Activated T-helper 1 cell treated with anti-CD3 and anti-CD28 coated beads, Interleukin-2, amount 50 U/mL, for 16 hours (primary cell): ENCODE measurements around the gene CCT8L2.
A peak's percentile ranks its signal among the peaks of the same experiment; 100 is the strongest.
"Not testable (repeated sequence)": the region's sequence is repeated elsewhere in the genome, so short reads cannot be mapped to it uniquely, and the experiment has no call there.

ENCODE experiments used
- DNase-seq, 2 donors: peaks; one replicate each; pipeline ENCODE4 v3.0.0-alpha.2; 2020; ENCODE audit warnings: low read depth in 1 of 2, low spot score in 1 of 2

The CCT8L2 gene, protein sequence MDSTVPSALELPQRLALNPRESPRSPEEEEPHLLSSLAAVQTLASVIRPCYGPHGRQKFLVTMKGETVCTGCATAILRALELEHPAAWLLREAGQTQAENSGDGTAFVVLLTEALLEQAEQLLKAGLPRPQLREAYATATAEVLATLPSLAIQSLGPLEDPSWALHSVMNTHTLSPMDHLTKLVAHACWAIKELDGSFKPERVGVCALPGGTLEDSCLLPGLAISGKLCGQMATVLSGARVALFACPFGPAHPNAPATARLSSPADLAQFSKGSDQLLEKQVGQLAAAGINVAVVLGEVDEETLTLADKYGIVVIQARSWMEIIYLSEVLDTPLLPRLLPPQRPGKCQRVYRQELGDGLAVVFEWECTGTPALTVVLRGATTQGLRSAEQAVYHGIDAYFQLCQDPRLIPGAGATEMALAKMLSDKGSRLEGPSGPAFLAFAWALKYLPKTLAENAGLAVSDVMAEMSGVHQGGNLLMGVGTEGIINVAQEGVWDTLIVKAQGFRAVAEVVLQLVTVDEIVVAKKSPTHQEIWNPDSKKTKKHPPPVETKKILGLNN

DNA sequence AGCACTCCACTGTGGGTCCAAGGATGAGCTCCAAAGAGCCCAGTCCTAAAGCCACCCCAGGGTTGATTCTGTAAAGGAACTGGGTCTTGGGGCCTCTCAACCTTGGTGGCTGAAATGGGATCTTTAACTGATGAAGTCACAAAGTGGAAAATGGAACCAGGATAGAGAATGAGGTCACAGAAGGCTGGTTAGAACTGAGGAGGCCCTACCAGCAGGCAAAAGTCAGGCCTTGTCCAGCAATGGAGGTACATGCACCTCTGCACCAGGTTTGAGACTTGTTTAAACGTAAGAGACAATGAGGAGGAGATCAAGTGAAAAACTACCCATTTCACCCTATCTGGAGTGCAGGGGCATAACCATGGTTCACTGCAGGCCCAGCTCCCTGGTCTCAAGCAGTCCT lies at the start of gene CCT8L2:
TSS of gene CCT8L2 (minus strand) at position 101 of the 400 bp plus-strand sequence. CDS start 260 bp downstream, outside the sequence.
- DNase-seq, result not testable (repeated sequence)

DNA sequence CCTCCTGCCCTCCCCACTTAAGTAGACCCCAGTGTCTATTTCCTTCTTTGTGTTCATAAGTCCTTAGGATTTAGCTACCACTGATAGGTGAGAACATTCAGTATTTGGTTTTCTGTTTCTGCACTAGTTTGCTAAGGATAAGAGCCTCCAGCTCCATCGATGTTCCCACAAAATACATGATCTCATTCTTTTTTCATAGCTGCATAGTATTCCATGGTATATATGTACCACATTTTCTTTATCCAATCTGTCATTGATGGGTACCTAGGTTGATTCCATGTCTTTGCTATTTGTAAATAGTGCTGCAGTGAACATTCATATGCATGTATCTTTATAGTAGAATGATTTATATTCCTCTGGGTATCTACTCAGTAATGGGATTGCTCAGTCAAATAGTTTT lies 42.8 kb upstream of the CCT8L2 start:
- DNase-seq, result not testable (repeated sequence)

DNA sequence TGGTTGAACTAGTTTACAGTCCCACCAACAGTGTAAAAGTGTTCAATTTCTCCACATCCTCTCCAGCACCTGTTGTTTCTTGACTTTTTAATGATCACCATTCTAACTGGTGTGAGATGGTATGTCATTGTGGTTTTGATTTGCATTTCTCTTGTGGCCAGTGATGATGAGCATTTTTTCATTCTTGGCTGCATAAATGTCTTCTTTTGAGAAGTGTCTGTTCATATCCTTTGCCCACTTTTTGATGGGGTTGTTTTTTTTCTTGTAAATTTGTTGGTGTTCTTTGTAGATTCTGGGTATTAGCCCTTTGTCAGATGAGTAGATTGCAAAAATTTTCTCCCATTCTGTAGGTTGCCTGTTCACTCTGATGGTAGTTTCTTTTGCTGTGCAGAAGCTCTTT lies 41.5 kb upstream of the CCT8L2 start:
- DNase-seq, result not testable (repeated sequence)

DNA sequence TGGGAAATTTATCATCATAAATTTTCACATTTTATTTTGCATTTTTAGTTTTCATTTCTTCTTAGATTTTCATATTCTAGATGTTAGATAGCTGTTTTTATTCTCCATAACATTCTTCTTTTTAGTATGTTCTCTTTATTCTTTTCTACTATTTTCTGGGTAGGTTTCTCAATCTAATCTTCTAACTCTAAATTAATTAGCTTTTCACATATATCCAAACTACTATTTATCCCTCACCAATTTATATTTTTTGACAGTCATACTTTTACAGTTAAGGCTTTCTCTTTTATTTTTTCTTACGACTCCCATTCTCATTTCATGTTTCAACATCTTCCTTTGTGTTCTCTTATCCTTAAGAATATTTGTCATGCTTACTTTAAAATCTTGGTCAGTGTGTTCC lies 35.9 kb upstream of the CCT8L2 start:
- not testable (repeated sequence) for DNase-seq

DNA sequence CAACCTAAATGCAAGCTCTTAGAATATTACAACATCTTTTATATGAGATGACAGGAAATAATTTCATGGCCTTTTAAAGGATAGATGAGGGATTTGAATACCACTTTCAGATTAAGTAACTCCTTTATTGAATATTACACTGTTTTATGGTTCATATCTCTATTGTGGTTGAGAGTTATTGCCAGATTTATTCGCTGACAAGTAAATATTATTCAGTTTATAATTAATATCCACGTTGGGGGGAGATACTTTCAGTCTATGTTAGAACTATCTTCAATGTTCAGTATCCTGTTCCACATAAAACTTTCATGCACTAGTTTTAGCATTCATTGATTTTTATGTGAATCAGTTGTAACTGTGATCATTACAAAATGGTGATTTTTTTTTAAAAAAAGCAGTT lies 32.4 kb upstream of the CCT8L2 start:
- not testable (repeated sequence) for DNase-seq

DNA sequence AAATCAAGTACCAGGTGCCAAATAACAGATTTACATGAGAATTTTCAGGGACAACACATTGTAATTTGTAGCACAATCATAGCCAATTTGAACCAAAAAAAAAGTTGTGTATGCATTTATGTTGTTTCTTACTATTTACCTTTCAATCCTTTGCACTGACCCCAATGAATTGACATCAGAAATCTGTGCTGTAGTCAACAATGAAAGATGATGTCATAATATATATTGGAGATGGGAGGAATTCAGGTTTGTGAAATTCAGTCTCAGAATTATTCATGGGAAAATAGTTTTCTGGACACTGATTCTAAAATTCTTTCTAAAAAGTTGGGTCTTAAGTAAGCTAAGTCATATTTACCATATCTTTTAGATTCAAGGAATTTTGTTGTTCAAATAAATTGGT lies 31.0 kb upstream of the CCT8L2 start:
- not testable (repeated sequence) for DNase-seq

DNA sequence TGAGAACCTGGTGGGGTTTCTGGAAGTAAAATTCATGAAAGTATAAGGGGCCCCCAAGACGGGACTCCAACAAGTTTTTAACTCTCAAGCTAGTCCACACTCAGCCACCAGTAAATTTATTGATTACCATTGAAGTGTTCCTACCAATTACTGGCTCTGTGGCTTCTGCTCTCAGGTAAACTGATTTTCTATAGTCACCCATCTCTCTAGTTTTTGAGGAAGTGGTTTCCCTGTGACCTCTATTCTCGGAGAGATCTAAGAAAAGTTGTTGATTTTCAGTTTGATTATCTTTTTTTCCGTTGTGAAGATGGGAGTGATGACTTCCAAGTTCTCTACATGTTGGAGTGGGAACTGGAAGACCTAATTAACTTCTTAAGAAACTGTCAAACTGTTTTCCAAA lies 24.9 kb upstream of the CCT8L2 start:
- DNase-seq, result not testable (repeated sequence)

DNA sequence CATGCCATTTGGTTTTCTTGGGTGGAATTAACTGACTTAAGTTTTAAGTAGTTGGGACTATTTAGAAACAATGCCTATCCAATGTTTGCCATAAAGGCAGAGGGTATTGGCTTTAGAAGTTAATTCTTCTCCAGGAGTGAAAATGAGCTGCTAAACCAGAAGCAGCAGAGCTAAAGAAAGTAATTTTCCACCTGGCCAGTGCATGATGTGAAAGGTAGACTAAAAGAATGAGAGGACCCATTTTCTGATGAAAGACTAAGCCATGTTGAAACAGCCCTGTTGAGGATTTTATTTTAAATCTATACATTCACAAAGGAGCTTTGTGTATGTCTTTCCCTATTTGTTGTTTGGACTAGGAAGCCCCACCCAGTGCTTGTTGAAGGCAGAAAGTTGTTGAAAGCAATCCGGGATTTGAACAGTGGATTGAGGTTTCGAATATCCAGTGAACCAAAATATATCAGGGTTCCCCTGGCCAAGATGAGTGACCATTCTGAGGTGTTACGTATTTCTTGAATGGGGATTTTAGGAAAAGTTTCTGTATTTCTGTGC lies 23.9 kb upstream of the CCT8L2 start:
- DNase-seq, result not testable (repeated sequence)

DNA sequence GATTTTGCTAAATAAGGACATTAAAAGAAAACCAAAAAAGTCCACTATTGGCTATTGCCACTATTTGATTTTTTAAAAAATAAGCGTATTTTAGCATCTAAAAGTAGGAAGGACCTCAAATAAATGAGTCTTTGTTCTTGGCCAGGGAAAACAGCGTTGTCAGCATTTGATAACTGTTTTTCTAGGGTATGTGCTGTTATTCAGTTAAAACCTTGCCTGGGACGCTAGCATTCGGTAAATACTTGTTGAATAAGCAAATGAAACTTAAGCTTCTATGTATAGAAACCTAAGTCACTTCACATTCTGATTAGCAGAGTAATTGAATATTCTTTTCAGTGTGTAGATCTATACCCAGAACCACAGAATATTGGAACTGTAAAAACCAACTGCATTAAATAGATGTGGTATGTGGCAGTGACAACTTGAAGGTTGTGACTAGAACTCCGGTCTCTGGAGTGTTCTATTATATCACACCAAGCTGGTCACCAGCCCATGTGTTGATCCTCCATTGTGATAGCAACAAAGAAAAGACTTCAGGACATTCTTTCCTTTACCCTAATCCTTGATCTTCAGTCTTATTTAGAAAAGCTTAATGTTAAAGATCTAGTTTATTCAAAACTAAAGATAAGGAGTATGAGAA lies 23.1 kb upstream of the CCT8L2 start:
- not testable (repeated sequence) for DNase-seq

DNA sequence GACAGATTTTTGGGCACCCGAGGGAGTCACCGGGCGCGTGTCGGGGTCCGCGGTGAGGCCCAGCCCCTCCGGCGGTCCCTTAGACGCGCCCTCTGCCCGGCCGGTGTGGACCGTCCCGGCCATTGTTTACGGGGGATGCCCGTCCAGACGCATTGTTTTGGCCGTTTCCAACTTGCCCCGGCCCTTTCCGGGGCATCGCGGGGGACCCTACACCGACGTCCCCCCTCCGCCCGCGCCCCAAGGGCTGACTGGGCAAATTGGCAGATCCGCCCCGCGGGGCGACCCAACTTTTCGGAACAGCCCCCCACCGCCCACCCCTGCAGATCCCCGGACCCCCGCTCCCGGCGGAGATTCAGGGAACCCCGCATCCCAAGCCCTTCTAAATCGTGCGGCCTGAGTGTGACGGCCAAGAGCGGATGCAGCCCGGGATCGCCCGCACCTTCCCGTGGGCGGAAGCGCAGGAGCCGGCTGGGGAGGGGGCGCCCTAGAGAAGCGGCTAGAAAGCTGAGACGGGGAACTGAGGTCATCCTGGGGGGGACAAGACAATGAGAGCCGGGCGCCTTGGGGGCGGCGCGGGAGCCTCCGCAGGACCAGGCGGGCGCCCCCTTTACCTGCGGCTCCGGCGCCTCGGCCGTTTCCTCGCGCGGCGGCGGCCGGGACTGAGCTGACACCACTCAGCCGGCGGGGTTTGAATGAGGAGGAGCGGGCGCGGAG lies 17.1 kb upstream of the CCT8L2 start:
- DNase-seq, result no peak

DNA sequence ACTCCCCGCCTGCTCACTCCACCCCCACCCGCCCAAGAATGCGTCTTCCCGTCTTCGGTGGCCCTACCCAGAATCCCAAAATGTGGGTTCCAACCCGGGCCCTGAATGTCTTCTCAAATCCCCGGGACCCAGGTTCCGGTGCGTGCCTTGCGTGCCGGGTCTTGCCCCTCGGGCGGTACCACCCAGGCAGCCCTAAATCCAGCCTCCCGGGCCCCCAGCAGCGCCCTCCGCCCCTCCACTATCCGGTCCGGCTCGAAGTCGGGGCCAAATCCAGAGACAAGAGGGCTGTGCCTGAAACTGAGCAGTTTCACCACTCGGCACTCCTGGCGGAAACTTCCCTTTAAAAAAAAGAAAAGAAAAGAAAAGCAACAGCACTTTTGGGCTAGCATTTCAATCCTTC lies 16.3 kb upstream of the CCT8L2 start:
- DNase-seq, result no peak

DNA sequence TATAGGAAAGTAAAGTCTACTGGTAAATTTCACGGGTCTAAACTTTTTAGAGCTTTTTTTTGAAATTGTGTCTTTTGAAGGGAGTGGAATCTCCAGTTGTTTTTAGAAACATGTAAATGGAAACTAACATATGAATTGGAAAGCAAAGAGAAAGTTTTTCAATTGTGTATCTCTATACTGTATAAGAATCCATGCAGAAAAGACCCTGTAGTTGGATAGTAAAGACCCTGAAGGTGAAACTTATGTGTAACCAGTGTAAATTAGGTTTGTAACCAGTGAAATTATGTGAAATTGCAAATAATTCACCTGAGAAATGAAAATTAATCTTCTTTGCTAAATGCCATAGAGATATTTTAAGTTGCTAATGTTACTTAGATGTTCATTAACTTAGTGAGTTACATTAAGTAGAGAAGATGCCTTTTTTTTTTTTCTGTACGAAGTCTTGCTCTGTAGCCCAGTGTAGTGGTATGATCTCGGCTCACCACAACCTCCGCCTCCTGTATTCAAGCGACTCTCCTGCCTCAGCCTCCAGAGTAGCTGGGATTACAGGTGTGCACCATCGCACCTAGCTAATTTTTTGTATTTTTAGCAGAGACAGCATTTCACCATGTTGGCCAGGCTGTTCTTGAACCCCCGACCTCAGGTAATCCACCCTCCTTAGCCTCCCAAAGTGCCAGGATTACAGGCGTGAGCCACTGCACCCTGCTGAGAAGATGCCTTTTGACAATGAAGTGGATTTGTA lies 11.8 kb upstream of the CCT8L2 start:
- DNase-seq, result not testable (repeated sequence)

DNA sequence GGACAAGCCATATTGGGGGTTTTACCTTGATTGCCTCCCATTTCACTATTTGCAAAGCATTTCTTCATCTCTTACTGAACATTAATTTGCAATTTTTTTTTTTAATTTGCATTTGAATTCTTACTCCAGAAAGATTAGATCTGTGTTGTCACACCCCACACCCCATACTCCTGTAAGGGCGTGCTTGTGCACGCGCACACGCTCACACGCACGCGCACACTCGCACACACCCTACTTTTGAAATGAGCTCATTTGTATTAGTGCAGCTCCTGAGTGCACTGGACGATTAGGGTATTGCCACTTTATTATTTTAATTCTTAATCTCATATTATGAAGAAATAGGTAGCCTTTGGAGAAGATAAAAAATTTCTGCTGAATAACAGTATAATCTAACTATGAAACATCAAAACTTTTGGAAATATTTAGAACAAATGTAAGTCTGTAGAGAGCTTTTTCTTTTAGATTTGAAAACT lies 11.2 kb upstream of the CCT8L2 start:
- DNase-seq, result not testable (repeated sequence)

DNA sequence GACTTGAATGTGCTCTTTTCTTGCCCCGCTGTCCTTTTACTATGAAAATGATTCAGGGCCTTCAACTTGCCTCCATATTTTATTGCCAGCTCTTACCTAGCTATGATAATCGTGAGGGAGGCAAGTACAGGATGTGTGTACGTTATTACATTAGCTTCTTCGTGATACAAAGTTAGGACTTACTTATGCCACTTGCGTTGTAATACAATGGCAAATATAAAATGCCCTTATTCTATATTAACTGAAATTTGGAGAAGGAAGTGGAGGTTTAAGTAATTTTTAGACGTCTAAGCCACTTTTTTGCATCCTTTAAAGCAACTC lies 10.8 kb upstream of the CCT8L2 start:
- no peak for DNase-seq

DNA sequence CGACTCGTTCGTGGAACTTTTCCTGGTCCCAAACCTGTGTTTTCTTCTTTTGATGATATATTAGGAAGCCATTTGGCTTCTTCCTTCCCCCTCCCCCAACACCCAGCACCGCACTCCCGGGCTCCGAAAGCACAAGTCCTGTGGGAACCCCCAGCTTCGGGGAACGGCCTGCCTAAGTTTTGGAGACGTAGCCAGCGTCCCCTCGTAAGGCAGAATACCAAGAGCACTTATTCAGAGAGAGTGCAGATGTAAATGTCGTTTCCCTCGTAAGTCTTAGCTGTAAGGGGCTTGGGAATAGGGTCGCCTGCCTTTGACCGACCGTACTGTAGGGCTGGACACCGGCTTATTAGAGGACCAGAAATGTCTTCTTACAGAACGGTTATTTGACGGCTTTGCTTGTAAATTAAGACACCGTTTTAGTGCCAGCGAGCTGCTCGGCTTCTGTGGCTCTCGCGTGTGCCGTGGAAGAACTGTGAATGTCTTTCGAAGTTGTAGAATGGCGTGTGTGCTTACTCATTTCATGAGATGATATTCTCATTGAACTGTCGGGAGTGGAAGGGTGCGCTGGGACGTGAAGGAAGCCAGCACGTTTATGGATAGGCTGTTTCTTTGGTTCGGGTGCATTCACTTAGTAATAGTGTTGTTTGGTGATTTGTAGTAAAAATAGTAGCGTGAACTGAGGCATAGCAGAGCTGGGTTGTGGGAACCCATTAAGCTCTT lies 10.3 kb upstream of the CCT8L2 start:
- DNase-seq, result peak in 1 of 2 donors; percentile 9

DNA sequence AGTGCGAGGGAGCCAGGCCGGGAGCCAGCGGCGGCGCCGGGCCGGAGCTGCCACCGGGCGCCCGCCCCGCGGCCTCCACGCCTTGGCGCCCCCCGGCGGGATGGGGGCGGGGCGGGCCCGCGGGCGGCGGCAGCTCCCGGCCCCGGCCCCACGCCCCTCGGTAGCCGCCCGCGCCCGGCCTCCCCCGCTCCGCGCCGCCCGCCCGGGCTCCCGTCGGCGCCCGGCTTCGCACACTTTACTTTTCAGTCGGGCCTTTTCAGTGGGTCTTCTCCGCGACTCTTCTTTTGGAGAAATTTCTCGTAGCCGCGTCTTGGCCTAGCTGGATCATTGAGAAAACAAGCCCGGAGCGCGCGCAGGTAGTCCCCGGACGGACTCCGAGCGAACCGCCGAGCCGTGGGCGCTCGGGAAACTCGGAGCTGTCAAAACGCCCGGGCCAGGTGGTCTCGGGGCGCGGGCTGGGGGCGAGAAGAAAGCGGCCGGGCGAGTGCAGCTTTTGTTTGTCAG lies 9.7 kb upstream of the CCT8L2 start:
- not testable (repeated sequence) for DNase-seq

DNA sequence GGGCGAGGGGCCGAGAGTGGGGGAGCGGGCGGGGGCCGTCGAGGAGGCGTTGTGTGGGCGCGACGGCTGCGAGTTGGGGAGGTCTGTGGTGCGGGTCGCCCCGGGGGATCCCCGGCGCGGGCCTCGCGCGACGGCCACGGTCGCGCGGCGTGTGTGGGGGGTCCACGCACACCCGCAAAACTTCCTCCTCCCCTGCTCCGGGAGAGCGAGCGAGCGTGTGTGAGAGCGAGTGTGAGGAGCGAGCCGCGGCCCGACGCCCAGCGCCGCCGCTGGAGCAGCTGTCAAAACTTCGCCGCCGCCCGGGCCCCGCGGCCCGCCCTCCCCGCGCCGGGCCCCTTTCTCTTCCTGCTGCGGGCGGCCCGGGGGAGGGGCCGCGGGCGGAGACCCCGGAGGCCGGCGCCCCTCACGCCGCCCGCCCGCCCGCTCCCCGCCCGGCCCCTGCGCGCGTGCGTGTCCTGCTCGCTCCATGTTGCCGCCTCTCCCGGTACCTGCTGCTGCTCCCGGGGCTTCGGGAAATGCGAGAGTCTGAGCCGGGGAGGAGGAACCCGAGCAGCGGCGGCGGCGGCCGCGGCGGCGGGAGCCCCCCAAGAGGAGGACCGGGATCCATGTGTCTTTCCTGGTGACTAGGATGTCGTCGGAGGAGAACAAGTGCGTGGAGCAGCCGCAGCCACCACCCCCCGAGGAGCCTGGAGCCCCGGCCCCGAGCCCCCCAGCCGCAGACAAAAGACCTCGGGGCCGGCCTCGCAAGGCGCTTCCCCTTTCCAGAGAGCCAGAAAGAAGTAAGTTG lies 9.0 kb upstream of the CCT8L2 start:
- no peak for DNase-seq

DNA sequence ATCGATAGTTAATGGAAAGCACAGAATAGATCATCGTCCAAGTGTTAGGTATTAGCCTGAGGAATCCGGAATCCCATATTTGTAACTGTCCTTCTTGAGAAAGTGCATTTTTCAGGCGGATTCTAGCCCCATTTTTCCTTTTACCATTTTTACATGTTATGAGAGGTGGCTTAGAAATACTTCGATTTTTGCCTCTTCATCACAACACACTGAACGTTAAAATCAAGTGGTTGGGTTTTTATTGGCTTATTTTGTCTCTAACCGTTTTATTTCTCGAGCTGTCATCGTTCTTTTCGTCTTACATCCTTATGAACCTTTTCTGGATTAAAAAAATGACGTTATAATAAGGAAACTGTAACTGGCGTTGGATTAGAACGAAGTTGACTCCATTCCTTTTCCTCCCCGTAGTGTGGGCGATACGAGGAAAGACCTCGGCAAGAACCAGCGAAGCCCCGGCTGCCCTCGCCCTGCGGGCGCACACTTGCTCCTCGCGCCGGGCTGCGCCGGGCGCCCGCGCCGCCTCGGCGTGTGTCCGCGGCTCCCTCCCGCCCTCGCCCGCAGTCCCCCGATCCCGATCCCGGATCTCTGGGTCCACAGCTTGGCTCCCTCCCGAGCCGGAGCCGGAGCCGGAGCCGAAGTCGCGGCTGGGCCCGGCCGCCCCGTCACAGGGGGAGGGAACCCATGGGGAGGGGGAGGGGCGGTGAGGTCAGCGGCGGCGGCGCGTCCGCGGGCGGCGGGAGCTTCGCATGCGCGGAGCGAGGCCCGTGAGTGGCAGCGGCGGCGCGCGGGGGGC lies 8.2 kb upstream of the CCT8L2 start:
- peak in 1 of 2 donors; percentile 49 for DNase-seq
